ENCODE data around the gene RHOC.
A peak's percentile ranks its signal among the peaks of the same experiment; 100 is the strongest.

Gene RHOC

GRCh38 chr1:112700290-112701226, 6.4 kb downstream of the RHOC start:
- DNase-seq = peak; percentile 10 to 63

DNA sequence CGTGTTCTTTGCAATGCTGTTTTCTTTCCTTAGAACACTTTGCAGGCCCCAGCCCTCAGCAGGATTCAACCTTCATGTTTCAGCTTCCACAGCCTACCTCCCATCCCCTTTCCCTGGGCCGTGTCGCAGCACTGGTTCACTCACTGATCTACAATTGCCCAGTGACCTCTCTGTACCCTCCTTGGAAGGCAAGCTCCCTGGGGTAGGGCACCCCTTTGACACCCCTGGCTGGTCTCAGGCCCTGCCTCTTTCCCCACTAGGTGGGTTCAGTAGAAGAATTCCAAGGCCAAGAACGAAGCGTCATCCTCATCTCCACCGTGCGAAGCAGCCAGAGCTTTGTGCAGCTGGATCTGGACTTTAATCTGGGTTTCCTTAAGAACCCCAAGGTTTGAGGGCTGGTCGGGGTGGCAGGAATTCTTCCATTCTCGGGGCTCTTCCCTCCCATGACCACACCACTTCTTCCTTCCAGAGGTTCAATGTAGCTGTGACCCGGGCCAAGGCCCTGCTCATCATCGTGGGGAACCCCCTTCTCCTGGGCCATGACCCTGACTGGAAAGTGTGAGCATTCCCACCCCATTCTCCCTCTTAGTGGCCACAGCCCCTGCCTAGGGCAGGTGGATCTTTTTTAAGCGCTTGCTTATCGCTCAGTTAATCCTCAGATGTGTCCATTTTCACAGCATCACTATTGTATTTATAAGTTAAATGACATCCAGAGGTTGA, 7.3 kb downstream of the RHOC start:
- no peak for DNase-seq

DNA sequence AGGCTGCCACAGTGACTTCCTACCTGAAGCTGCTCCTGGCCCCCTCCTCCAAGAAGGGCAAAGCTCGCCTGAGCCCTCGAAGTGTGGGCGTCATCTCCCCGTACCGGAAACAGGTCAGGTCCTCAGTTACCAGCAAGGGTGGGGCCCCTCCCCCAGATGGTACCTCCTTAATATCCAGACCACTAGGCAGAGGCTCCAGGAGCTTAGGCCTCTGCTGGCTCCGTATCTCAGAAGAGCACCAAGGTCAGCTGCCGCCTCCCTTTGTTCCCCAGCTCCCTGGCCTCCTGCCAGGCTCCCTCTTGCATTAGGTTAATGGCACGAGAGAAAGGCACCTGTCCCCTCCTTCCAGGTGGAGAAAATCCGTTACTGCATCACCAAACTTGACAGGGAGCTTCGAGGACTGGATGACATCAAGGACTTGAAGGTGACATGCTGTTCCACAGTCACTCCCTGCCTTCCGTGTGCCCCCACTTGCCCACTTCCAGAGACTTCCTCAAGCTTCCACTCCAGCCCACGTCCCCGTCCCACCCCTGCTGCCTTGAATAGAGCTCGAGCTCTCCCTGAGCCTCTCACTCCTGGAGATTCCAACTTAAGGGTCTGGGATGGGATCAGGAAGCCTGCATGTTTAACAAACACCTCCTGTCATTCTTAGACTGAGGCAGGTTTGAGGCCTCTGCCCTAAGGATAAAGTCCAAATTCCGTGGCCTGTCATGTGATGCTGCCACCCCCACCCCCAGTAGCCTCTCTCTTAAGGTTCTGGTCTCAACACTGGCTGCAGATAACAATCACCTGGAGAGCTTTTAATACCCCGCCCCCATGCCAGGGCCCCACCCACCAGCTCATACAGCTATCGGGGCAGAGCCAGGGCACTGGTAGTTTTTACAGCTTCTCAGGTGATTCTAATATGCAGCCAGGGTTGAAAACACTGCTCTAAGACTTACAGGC, 8.3 kb downstream of the RHOC start:
- DNase-seq = no peak

DNA sequence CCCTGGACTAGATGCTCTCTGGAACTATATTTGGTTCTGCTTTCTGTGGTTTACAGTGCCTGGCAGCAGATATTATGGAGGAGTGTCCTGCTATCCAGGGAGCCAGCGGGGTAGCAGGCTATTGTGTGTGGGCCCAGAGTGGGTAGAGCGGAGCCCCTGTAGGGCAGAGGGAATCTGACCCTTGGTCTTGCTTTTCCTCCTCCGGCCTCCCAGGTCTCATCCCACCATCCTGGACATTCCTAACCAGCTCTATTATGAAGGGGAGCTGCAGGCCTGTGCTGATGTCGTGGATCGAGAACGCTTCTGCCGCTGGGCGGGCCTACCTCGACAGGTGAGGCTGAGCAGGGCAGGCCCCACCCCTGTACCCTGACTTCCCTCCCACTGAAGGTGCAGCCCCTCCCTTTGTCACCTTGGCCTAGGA, 9.1 kb downstream of the RHOC start:
- no peak for DNase-seq

GRCh38 chr1:112696578-112697314, 10.2 kb downstream of the RHOC start:
- no peak for DNase-seq

GRCh38 chr1:112695276-112695675, 11.7 kb downstream of the RHOC start:
- DNase-seq = no peak

GRCh38 chr1:112694363-112694929, 12.5 kb downstream of the RHOC start:
- no peak for DNase-seq

DNA sequence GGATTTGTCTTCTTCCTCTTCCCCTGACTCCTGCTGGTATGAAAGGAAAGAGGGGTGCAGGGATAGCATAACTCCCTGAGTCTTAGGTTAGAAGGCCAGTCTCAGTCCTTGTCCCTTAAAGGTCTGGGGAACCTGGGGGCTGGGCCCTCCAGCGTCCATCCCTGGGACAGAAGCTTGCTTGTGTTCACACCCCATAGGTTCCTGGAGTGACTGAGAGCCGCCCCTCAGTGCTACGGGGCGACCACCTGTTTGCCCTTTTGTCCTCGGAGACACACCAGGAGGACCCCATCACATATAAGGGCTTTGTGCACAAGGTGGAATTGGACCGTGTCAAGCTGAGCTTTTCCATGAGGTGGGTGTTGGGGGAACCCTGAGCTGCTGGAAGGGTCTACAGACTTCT, 13.1 kb downstream of the RHOC start:
- DNase-seq = no peak

DNA sequence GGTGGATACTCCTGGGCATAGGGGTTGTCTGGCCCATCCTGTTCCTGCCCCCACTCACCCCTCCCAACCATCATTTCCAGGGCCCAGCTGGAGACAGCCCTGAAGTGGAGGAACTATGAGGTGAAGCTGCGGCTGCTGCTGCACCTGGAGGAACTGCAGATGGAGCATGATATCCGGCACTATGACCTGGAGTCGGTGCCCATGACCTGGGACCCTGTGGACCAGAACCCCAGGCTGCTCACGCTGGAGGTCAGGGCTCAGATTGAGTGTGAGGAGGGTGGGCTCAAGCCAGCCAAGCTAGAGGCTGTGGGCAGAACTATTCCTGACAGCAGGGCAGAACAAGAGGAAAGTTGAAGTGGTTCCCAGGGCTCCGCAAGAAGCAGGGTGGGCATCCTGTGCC, 14.2 kb downstream of the RHOC start:
- DNase-seq = no peak

GRCh38 chr1:112689842-112690237, 17.1 kb downstream of the RHOC start:
- no peak for DNase-seq

GRCh38 chr1:112689196-112689841, 17.6 kb downstream of the RHOC start:
- DNase-seq = no peak

- DNase-seq = no peak
Measured at GRCh38 chr1:112688781-112689193, 18.1 kb downstream of the RHOC start.

DNA sequence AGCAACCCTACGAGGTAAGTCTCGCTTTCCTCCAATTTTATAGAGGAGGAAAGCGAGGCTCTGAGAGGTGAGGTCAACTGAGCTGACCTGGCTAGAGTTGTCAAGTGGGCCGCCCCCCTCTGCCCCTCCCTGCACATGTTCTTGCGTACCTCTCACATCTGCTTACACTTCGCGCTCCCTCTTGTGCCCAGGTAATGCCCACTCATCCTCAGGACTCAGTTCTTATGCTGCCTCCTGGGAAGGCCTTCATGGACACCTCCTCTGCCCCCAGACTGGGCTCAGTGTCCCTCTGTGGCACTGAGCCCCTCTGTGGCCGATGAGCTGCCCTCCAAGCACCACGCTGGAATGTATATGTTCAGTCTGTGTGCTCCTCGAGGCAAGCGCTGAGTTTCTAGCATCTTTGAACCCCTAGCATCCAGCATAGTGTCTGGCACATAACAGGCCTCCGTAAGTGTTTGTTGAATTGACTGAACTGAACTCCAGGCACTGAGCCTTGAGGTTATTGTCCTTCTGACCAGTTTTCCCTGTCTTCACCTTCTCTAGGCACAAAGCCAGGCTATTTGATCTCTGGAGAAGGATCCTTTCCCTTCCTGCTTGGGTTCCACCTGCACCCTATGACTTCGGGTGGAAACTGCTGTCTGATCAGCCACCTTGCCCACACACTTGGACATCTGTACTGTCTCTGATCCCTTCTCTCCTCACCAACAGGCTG, 19.0 kb downstream of the RHOC start:
- DNase-seq = no peak

GRCh38 chr1:112687361-112687760, 19.6 kb downstream of the RHOC start:
- DNase-seq = no peak

GRCh38 chr1:112686835-112687234, 20.1 kb downstream of the RHOC start:
- DNase-seq = no peak

- DNase-seq = no peak
Measured at GRCh38 chr1:112686417-112686816, 20.5 kb downstream of the RHOC start.

- no peak for DNase-seq
Measured at GRCh38 chr1:112685913-112686312, 21.0 kb downstream of the RHOC start.

- no peak for DNase-seq
Measured at GRCh38 chr1:112678605-112679004, 28.3 kb downstream of the RHOC start.

GRCh38 chr1:112677501-112677900, 29.4 kb downstream of the RHOC start:
- DNase-seq = no peak

DNA sequence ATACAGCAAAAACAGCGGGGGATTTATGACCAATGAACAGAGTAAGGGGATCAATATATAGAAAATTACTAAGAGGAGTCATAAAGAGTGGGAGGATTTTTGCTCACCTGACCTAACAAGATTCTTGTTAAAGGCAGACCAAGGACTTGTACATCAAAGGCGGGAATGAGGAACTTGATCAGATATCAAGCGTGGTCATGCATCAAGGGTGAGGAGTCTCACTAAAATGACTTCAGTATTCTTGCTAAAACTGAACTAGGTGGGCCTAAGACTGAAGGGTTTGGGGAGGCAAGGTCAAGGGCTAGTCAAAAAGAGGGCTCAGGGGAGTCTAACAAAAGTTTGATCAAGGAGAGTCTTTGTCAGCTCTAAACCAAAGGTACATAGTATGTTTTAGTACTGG, 30.4 kb downstream of the RHOC start:
- no peak for DNase-seq

Data from NCI-H1930 (cell line).